Activated CD8-positive, alpha-beta memory T cell treated with anti-CD3 and anti-CD28 coated beads for 48 hours (primary cell): ENCODE measurements around the gene CDK14.
"Not testable (repeated sequence)": the region's sequence is repeated elsewhere in the genome, so short reads cannot be mapped to it uniquely, and the experiment has no call there.

ENCODE experiments used
- DNase-seq, 3 experiments: peaks; one replicate each; pipeline ENCODE4 v3.0.0-alpha.2; 2020; ENCODE audit warnings: low read depth in 2 of 3, low spot score in 2 of 3

Gene CDK14

DNA sequence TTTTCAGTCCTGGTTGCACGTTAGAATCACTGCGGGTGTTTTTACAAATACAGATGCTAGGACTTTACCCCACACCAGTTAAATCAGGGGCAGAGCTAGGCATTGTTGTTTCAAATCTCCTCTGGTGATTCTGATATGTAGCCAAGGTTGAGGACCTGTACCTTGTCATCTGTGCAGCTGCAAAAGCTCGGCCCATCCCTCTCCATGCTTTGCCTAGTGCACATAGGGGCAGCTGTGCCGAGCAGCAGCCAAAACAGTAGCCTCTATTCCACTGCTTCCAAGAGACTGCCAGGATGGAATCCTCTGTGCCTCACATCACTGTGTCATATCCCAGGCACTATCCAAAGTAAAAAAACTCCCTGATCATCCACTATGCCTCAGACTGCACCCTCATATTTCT, 181.3 kb downstream of the CDK14 start:
- DNase-seq: no peak

DNA sequence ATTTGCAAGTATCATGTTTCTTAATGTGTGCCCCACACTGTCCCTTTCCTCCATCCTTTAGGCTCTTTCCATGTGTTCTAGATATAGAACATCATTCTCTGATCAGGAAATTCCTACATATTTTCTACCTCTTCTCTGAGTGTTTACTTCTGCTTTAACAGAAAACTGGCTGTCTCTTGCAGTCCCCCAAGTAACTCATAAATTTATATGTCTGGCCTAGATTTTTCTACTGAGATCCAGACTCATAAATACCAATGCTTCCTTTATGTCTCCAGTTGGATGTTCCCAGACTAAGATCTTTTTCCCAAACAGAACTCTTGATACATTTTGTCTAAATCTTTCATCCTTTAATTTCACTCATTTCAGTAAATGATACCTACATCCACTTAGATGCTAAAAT, 181.8 kb downstream of the CDK14 start:
- DNase-seq: no peak

DNA sequence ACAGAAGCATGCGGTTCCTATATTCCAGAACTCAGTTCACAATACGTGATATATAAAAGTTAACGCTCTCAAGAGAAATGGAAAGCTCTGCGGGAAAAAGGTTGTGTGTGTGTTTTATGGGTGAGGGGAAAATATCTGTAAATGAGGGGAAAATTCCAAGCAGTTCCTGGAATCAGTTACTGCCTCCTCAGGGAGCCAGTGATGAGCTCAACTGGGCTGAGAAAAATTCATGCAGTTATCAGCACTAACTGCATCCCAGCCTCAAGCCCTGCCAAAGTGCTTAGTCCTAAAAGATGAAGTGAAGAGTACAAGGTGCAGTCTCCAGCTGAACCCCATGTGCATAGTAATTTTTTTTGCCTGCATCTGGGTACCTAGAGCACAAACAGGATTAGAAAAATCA, 191.9 kb downstream of the CDK14 start:
- DNase-seq: no peak

DNA sequence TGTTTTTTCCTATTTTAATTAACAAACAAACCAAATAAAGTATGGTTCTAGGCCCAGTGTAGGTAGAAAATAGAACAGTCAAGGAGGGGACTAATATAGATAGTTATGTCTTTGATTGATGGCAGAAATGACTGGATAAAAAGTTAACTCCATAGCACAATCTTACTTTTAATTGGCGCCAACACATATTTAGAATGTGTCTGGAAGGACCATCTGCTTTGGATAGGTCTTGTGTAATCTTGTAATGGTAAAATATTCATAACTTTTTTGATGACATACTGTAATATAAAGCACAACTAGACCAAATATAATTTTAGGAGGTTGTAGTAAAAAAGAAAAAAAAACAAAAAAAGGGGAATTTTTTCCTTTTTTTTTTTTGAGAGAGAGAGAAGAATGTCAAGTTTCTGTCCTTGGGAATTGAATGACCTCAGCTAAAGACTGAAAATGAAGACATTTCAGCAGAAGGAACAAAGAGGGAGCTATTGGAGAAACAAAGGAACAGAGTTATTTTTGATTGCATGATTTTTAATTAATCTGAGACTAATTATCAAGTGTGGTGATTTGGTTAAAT, 193.7 kb downstream of the CDK14 start:
- DNase-seq: no peak

DNA sequence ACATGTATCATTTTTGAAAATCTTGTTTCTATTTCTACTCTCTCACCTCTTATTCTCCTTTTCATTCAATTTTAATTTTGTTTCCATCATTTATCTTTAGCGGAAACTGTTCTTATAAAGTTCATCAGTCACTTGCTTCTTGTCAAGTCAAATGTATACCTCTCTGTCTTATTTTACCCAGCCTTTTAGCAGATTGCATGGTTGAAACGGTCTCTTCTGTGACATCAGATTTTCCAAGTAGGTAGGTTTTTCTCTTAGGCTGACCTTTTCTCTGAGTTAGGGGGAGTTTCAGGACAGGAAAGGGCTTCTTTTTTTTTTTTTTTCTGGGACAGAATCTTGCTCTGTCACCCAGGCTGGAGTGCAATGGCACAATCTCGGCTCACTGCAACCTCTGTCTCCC, 195.5 kb downstream of the CDK14 start:
- no peak for DNase-seq

DNA sequence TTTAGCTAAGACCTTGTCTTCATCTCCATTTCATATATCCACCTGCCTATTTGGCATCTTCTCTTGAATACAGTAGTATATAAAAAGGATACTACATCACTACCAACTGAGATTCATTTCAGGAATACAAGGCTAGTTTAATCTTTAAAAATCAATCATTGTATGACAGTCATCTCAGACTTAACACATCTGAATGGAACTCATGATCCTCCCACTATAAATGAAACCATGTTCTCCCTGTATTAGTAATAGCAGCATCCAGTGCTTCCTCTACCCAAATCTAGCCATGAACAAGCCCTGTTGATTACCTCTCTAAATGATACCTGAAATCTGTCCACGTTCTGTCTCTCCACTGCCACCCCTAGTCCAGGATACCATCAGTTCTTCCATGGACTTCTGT, 196.2 kb downstream of the CDK14 start:
- DNase-seq: no peak

DNA sequence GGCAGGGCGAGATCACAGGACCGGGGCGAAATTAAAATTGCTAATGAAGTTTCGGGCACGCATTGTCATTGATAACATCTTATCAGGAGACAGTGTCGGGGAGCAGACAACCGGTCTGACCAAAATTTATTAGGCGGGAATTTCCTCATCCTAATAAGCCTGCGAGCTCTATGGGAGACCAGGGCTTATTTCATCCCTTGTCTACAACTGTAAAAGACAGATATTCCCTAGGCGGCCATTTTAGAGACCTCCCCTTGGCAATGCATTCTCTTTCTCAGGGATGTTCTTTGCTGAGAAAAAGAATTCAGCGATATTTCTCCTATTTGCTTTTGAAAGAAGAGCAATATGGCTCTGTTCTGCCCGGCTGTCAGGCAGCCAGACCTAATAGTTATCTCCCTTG, 198.1 kb downstream of the CDK14 start:
- DNase-seq: not testable (repeated sequence)

DNA sequence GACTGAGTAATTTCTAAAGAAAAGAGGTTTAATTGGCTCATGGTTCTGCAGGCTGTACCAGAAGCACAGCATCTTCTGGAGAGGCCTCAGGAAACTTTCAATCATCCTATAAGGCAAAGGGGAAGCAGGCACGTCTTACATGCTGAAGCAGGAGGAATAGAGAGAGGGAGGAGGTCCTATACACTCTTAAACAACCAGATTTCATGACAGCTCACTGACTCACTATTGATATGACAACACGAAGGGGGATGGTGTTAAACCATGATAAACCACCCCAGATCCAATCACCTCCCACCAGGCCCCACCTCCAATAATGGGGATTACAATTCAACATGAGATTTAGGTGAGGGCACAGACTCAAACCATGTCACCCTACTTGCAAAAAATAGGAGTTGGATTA, 201.5 kb downstream of the CDK14 start:
- no peak for DNase-seq

DNA sequence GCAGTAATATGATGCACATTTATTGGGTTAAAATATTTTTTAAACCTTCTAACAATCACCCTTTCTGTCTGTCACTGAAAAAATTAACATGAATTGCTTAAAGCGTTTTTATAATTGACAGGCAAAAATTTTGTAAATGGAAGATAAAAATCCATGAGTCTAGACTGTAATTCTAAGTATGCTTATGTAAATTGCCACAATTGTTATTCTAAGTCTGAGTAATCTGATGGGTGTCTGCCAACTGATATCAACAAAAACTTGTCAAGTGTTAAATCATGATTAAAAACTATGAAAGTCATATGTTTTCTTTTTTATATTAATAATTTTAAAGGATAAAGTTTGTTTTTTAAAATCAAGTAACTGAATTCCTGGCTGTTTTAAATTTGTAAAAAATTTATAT, 208.2 kb downstream of the CDK14 start:
- no peak for DNase-seq

DNA sequence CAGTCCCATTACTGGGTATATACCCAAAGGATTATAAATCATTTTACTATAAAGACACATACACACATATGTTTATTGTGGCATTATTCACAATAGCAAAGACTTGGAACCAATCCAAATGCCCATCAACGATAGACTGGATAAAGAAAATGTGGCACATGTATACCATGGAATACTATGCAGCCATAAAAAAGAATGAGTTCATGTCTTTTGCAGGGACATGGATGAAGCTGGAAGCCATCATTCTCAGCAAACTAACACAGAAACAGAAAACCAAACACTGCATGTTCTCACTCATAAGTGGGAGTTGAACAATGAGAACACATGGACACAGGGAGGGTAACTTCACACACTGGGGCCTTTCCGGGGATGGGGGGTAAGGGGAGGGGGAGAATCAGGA, 219.4 kb downstream of the CDK14 start:
- DNase-seq: not testable (repeated sequence)

DNA sequence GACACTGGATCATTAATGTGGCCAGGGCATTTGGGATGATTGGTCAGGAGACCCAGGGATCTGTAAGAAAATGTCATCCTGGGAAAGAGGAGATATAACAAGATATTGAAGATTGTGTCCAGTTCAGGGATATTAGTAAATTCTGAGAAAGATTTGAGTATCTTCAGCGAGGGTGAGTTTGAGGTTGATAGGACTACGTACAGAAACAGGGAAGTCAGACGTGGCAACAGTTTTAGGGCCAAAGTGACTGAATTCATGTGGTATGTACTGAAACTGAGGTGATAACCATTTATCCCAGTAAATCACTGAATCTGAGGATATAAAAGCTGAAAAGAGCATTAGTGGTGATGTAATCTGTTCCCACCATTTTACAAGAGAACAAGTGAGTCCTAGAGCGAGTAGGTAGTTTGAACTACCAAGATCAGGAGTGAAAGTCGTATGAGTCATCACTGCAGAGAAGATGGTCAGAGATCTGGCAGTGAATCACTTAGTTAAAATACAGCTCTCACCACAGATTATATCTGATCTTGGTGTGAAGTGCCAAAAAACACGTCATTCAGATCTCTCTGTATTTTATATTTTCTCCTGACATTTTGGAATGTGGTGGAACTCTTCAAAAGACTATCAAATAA, 220.5 kb downstream of the CDK14 start:
- DNase-seq: no peak

DNA sequence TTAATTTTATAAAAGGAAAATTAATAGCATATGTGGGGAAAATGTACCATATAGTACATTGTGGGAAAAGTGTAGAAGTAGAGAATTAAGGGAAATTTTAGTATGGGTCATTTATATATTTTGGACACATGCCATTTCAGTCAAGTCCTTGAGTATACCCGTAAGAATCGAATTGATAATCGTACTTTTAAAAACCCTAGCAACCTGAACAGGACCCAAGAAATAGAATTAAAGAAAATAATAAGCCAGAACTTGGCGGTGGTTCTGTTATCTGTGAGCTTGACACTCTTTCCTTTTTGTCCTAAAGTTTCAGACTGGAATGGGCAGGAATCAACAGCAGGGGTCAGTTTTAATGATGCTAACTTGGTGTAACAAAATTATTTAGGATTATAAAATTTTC, 221.0 kb downstream of the CDK14 start:
- no peak for DNase-seq

DNA sequence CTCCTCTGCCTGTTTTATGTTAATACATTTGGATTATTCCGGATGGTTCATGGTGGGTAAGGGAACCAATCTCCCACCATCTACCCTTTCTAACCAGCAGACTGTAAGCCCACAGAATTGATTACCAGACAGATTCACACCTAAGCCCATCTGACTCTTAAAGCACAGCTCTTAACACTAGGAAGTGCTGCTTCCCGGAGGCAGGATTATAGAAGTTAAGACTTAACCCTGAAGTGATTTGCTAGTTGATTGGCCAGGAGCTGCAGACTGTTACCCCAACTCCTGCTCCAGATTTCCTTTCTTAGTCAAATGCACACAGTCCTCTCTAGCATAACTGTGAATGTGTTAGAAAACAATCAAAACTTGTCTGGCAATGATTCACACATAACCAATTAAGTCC, 221.7 kb downstream of the CDK14 start:
- DNase-seq: no peak

DNA sequence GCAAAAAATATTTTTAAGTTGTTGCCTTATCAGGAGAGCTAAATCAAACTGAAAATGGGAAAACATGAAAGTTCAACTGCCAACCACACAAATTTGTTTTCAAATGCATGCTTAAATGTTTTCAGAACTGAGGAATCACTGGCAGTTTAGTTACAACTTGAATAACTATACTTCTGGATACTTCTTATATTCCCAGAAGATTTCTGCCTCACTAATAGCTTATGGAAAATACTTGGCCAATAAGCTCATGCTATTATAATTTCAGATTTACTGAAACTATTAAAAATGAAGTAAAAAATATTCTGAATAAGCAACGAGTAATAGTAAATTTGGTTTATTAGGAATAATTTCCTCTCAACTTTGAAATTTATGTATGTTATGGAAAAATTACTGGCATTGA, 222.2 kb downstream of the CDK14 start:
- no peak for DNase-seq

DNA sequence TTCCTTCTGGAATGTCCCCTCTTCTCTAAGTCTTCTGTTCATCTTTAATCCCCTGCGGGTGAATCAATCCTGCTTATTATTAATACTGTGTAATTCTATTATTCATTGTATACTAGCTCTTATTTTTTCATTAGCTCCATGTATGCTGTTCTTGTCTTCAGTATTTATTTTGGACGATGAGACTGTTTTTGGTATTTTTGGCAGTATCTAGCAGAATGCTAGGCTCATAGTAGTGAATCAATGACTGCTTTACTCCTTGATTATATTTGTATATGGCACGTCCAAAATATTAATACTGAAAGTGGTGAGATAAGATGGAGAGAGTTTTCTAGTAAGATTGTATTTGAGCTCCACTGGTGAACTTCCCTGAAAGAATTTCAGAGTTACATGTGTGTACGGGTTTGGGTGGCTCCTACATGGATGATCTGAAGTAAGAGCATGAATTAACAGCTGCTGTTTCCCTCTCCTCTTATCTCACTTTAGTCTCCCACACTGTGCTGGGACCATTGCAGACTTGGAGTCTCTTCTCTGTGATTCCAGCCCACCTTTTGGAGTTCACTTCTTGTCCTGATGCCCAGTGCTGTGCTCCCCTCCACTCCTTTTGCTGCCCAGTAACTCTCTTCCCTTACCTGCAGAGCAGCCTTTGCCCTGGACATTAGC, 226.0 kb downstream of the CDK14 start:
- no peak for DNase-seq

DNA sequence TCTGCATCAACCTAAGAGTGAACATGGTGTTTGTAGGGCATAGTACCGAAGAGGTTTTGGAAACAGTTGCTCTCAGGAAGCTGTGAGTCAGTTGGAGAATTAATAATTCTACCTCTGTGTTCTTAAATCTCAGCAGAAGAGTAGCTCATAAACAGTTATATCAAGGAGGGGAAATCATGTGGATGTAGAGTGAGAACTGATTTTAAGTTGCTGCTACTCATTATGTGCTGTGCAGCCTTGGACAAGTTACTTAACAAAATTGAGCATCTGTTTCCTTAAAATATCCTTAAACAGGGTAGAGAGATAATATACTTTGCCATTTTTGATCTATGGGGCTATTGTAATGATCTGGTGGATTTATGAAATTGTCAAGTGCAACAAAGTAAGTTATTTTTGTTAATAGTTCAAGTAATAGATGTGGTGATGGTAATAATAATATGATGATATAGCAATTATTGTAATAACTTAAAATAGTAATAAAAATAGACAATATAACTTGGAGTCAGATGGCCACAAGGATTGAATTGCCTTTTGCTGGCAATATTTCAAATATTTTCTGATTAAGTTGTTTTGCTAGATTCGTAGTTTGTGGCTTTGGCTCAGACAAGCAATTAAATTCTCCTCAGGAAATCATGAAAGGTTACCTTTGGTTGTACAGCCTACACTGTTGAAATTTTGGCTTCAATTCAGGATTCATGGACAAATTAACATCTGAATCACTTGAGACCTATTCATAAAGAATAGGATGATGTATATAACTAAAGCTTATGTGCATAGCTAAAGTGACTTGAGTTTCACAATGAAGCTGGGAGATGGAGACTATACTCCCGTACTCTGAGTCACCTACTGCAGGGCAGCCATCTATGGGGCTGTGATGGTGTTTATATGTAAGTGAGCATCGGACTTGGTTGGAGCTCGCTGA, 228.5 kb downstream of the CDK14 start:
- DNase-seq: no peak

DNA sequence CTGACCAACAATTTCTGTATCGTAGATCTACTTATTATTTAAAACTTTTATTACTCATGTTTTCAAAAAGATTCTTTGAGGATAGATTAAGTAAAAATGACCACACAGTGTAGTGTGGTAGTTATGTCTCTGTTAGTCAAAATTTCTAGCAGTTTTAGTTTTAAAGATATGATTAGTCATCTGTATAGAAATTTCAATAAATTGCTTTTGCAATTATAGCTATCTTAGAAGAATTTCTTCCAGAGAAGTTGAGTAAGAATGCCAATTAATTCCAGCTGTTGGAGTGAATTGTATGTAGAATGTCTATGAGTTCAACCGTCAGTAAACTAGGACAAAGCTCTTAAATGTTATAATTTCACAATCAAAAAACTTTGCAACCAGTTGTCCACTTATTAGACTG, 229.7 kb downstream of the CDK14 start:
- DNase-seq: no peak

DNA sequence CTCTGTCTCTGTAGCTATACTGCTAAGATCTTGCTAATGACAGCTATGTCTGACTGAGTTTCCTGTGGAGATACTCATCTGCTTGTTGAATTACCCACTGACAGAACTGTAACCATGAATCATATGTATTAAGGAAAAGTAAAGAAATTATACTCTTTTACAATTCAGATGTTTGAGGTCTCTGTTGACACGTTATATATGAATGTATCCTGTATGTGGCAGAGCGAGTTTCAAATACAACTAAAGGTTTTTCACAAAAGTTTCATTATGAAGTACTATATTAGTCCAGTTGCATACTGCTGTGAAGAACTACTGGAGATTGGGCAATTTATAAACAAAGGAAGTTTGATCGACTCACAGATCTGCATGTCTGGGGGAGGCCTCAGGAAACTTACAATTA, 232.5 kb downstream of the CDK14 start:
- no peak for DNase-seq

DNA sequence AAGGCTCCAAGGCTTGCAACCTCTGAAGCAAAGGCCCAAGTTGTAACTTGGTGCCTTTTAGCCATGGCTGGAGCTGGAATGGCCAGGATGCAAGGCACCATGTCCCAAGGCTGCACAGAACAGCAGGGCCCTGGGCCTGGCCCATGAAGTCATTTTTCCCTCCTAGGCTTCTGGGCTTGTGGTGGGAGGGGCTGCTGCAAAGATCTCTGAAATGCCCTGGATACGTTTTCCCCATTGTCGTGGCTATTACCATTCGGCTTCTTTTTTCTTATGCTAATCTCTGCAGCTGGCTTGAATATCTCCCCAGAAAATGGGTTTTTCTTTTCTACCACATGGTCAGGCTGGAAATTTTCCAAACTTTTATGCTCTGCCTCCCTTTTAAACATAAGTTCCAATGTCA, 234.2 kb downstream of the CDK14 start:
- no peak for DNase-seq

DNA sequence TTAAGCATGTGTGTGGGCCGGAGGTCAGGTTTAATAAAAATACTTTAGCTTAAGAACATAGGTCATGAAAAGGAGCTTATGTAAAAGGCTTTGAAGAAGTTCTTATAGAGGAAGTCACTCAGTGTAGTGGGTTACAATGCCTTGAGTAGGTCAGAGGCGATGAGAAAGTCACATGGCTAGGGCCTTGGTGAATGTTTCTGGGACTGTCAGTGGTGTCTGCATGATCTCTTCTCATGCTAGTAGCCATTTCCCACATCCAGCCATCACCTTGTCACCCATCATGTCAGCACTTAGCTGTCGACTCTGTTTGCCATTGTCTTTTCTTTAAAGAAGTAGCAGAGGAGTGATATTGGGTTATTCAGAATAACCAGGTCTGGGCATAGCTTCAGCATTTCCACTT, 236.6 kb downstream of the CDK14 start:
- DNase-seq: no peak

DNA sequence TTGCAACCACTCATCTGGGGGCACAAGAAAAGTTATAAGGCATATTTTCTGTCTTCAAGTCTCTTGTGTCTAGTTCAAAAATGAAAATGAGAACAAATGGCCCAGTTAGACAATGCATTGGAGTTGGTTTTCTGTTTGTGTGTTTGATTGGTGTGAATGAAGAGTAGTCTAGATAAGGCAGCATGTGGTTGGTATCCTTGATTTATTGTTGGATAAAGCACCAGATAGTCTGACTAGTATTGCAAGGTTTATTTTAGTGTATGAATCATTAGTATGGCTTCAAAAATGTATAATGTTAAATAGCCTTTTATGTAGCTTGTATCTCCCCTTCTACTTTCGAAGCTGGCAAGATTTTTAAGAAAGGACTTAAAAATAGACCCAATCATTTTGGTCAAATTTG, 237.3 kb downstream of the CDK14 start:
- DNase-seq: no peak

DNA sequence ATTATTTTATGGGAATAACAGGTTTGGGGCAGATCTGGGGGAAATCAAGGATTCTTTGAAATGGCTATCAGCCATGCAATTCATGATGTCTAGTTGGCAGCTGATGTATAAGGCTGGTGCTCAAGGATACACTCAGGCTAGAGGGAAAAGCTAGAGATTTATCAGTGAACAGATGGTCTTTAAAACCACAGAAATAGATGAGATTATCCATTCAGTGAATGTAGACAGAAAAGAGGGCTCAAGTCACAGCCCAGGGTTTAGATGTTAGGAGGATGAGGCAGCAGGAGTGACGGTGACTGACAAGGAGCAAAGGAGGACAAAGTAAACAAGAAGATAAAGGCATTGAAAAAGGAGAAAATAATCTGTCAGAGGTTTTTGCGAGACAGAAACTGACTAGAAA, 238.7 kb downstream of the CDK14 start:
- DNase-seq: no peak
